H1 (cell line): Measurements from ENCODE around the gene TPM1. TPM values are rescaled to one million over a fixed set of nuclear protein-coding genes. Genes with fewer than 3 reads are reported as not detected.

ENCODE experiments used
- CTCF ChIA-PET: fragments of 300-600 bp; sonication (Branson Sonifier 250); formaldehyde crosslinking; loops from one replicate; lab custom pipeline; 2021; ENCODE audit not compliant: partially characterized antibody; lab: Charles Lee
- POLR2A ChIA-PET: fragments of 300-600 bp; sonication (Branson Sonifier 250); formaldehyde crosslinking; loops from one replicate; lab custom pipeline; 2021; ENCODE audit warnings: inconsistent platforms; ENCODE audit not compliant: partially characterized antibody; lab: Charles Lee
- DNase-seq, 2 experiments: peaks; one replicate each; pipeline versions ENCODE4 v3.0.0 to v3.0.0-alpha.2; 2010 to 2022; ENCODE audit warnings: low spot score in 2 of 2, low read depth in 1 of 2, mixed read lengths in 1 of 2
- FAIRE-seq: peaks from 2 replicates; lab custom pipeline; 2011; peaks lifted over from hg19 to GRCh38; lab: Jason Lieb, UNC
- H2AFZ ChIP-seq: 2 replicates; pipeline ENCODE4 v1.8.1; 2012; ENCODE audit warnings: low read length, inconsistent platforms
- H2AK5ac ChIP-seq: 2 replicates; pipeline ENCODE4 v1.6.1; 2013; ENCODE audit warnings: low read depth, low read length
- H2BK120ac ChIP-seq: replicated peaks from 2 replicates; pipeline ENCODE3; 2013; ENCODE audit warnings: low read depth, low read length, inconsistent platforms
- H2BK12ac ChIP-seq: 2 replicates; pipeline ENCODE4 v1.6.1; 2013; ENCODE audit warnings: low read depth, low read length
- H2BK15ac ChIP-seq: 2 replicates; pipeline ENCODE4 v1.6.1; 2013; ENCODE audit warnings: low read length
- H2BK20ac ChIP-seq: 2 replicates; pipeline ENCODE4 v1.6.1; 2013; ENCODE audit warnings: low read length
- H2BK5ac ChIP-seq: 2 replicates; pipeline ENCODE4 v1.6.1; 2013; ENCODE audit warnings: low read depth, low read length
- H3K14ac ChIP-seq: 2 replicates; pipeline ENCODE4 v1.6.1; 2013; ENCODE audit warnings: inconsistent platforms; ENCODE audit not compliant: insufficient read length
- H3K18ac ChIP-seq: 2 replicates; pipeline ENCODE4 v1.6.1; 2013; ENCODE audit warnings: low read length; ENCODE audit errors: extremely low read depth
- H3K23ac ChIP-seq: 2 replicates; pipeline ENCODE4 v1.6.1; 2013; ENCODE audit warnings: inconsistent platforms; ENCODE audit not compliant: insufficient read length
- H3K23me2 ChIP-seq: 2 replicates; pipeline ENCODE4 v1.6.1; 2013; ENCODE audit warnings: low read depth, low read length
- H3K27ac ChIP-seq: 2 replicates; pipeline ENCODE4 v1.6.1; 2011; ENCODE audit warnings: low read depth, low read length, inconsistent platforms
- H3K27me3 ChIP-seq, 4 experiments: replicated peaks in 1 of 4; 1 replicate in 1 of 4; 2 replicates in 3 of 4; pipeline versions ENCODE4 v1.6.1 to v1.8.1; 2011 to 2013; ENCODE audit warnings: low read length in 3 of 4, mild to moderate bottlenecking in 3 of 4, inconsistent platforms in 2 of 4, mixed read lengths in 2 of 4, moderate library complexity in 1 of 4; ENCODE audit not compliant: control insufficient read depth in 3 of 4, insufficient read depth in 3 of 4; ENCODE audit errors: extremely low read depth in 1 of 4
- H3K36me3 ChIP-seq, 4 experiments: 2 replicates each; pipeline versions ENCODE4 v1.6.1 to v1.8.1; 2011 to 2013; ENCODE audit warnings: mild to moderate bottlenecking in 4 of 4, low read length in 3 of 4, moderate library complexity in 2 of 4, control low read depth in 1 of 4, inconsistent platforms in 1 of 4; ENCODE audit not compliant: insufficient read depth in 4 of 4, control insufficient read depth in 2 of 4
- H3K4ac ChIP-seq: replicated peaks from 2 replicates; pipeline ENCODE3; 2013; ENCODE audit warnings: low read length, low read depth, mixed read lengths, inconsistent platforms; ENCODE audit not compliant: insufficient read length
- H3K4me1 ChIP-seq, 4 experiments: replicated peaks in 1 of 4; 1 replicate in 1 of 4; 2 replicates in 3 of 4; pipeline versions ENCODE4 v1.6.1 to v1.8.1; 2011 to 2013; ENCODE audit warnings: low read length in 3 of 4, inconsistent platforms in 2 of 4, mixed read lengths in 1 of 4; ENCODE audit not compliant: insufficient read depth in 4 of 4, control insufficient read depth in 3 of 4
- H3K4me2 ChIP-seq, 2 experiments: 2 replicates each; pipeline versions ENCODE4 v1.6.1 to v1.8.1; 2011 to 2013; ENCODE audit warnings: low read depth in 2 of 2, low read length in 2 of 2, control low read depth in 1 of 2, inconsistent platforms in 1 of 2, mild to moderate bottlenecking in 1 of 2; ENCODE audit not compliant: insufficient read depth in 1 of 2
- H3K4me3 ChIP-seq, 4 experiments: fragments of 200-600, 300-600 bp in 1 of 4; sonication (generic), shearing (Covaris generic), sonication (Bioruptor Twin) in 1 of 4; 2 replicates each; pipeline versions ENCODE4 v1.5.1 to v1.8.1; 2011 to 2016; ENCODE audit warnings: low read length in 4 of 4, low read depth in 3 of 4, control low read depth in 2 of 4, inconsistent platforms in 2 of 4, mild to moderate bottlenecking in 2 of 4, mixed read lengths in 1 of 4, moderate library complexity in 1 of 4; ENCODE audit not compliant: insufficient read depth in 2 of 4; ENCODE audit errors: extremely low read depth in 1 of 4
- H3K56ac ChIP-seq: replicated peaks from 2 replicates; pipeline ENCODE3; 2013; ENCODE audit warnings: low read depth, mild to moderate bottlenecking, mixed read lengths, low read length, inconsistent platforms; ENCODE audit not compliant: insufficient read length
- H3K79me1 ChIP-seq: 2 replicates; pipeline ENCODE4 v1.6.1; 2013; ENCODE audit warnings: low read depth, low read length, control low read depth
- H3K79me2 ChIP-seq, 2 experiments: 2 replicates each; pipeline versions ENCODE4 v1.6.1 to v1.8.1; 2012 to 2013; ENCODE audit warnings: low read length in 2 of 2, mild to moderate bottlenecking in 2 of 2, inconsistent platforms in 1 of 2; ENCODE audit not compliant: insufficient read depth in 2 of 2, control insufficient read depth in 1 of 2
- H3K9ac ChIP-seq, 4 experiments: replicated peaks in 1 of 4; 1 replicate in 1 of 4; 2 replicates in 3 of 4; pipeline versions ENCODE4 v1.6.1 to v1.8.1; 2011 to 2013; ENCODE audit warnings: low read depth in 3 of 4, low read length in 3 of 4, control low read depth in 2 of 4, mild to moderate bottlenecking in 2 of 4, moderate library complexity in 2 of 4, inconsistent platforms in 1 of 4; ENCODE audit errors: extremely low read depth in 1 of 4
- H3K9me3 ChIP-seq, 2 experiments: 2 replicates each; pipeline versions ENCODE4 v1.6.1 to v1.8.1; 2012 to 2013; ENCODE audit warnings: mild to moderate bottlenecking in 2 of 2, moderate library complexity in 2 of 2, control low read depth in 1 of 2, inconsistent platforms in 1 of 2, low read depth in 1 of 2, low read length in 1 of 2, mixed read lengths in 1 of 2; ENCODE audit not compliant: insufficient read depth in 2 of 2
- H4K20me1 ChIP-seq, 2 experiments: replicated peaks in 1 of 2; 2 replicates each; pipeline versions ENCODE3 to v1.8.1; 2011 to 2013; ENCODE audit warnings: inconsistent platforms in 2 of 2, low read length in 2 of 2, mild to moderate bottlenecking in 1 of 2; ENCODE audit not compliant: insufficient read depth in 2 of 2, control insufficient read depth in 1 of 2
- H4K5ac ChIP-seq: 2 replicates; pipeline ENCODE4 v1.6.1; 2013; ENCODE audit warnings: low read length, low read depth, mixed read lengths, inconsistent platforms; ENCODE audit not compliant: insufficient read length
- H4K8ac ChIP-seq: 2 replicates; pipeline ENCODE4 v1.8.0; 2013; ENCODE audit warnings: mild to moderate bottlenecking, moderate library complexity, low read length, inconsistent platforms; ENCODE audit not compliant: insufficient read depth; ENCODE audit errors: extremely low read depth
- H4K91ac ChIP-seq: replicated peaks from 2 replicates; pipeline ENCODE3; 2013; ENCODE audit warnings: low read length, mixed read lengths, inconsistent platforms; ENCODE audit not compliant: insufficient read length
- CBX5 ChIP-seq: fragments of 300-800, 300-1000 bp; sonication (generic); IDR thresholded peaks from 2 replicates; pipeline ENCODE4 v1.7.1; 2016; ENCODE audit warnings: antibody characterized with exemption, low read length, low read depth
- CHD2 ChIP-seq: IDR thresholded peaks from 2 replicates; pipeline ENCODE4 v1.6.1; 2012; ENCODE audit warnings: low read length, improper control_type of control experiment
- CTBP2 ChIP-seq: IDR thresholded peaks from 2 replicates; pipeline ENCODE4 v1.7.0; 2011; ENCODE audit warnings: borderline replicate concordance, mild to moderate bottlenecking, moderate library complexity, mixed read lengths, low read length; ENCODE audit not compliant: insufficient read depth, insufficient read length
- KDM1A ChIP-seq: fragments of 200-600, 300-600 bp; sonication (generic); IDR thresholded peaks from 2 replicates; pipeline ENCODE4 v1.7.1; 2016; ENCODE audit warnings: mild to moderate bottlenecking, low read length, borderline replicate concordance
- NRF1 ChIP-seq: IDR thresholded peaks from 2 replicates; pipeline ENCODE4 v1.6.1; 2011; ENCODE audit warnings: mild to moderate bottlenecking, low read depth, low read length, improper control_type of control experiment
- POU5F1 ChIP-seq: IDR thresholded peaks from 2 replicates; pipeline ENCODE4 v1.6.1; 2011; ENCODE audit warnings: low read depth, mild to moderate bottlenecking, low read length, moderate library complexity
- RAD21 ChIP-seq, 2 experiments: IDR thresholded peaks in 1 of 2; conservative IDR thresholded peaks in 1 of 2; 2 replicates each; pipeline ENCODE4 v1.6.1; 2011; ENCODE audit warnings: low read depth in 2 of 2, low read length in 2 of 2, improper control_type of control experiment in 1 of 2, inconsistent platforms in 1 of 2, mild to moderate bottlenecking in 1 of 2, moderate library complexity in 1 of 2
- RNF2 ChIP-seq: fragments of 200-900, 300-1000 bp; sonication (generic); IDR thresholded peaks from 2 replicates; pipeline ENCODE4 v1.7.1; 2016; ENCODE audit warnings: borderline replicate concordance, low read depth, mild to moderate bottlenecking, antibody characterized with exemption, low read length; ENCODE audit not compliant: poor library complexity, severe bottlenecking; ENCODE audit errors: missing control alignments
- SIRT6 ChIP-seq: IDR thresholded peaks from one replicate; pipeline ENCODE4 v1.7.1; 2012; ENCODE audit warnings: low read length, inconsistent platforms
- TAF7 ChIP-seq: optimal IDR thresholded peaks from 2 replicates; pipeline ENCODE3; 2011; ENCODE audit warnings: low read depth, mild to moderate bottlenecking, inconsistent platforms, low read length, moderate library complexity, borderline replicate concordance
- TCF12 ChIP-seq: IDR thresholded peaks from 2 replicates; pipeline ENCODE4 v1.6.1; 2011; ENCODE audit warnings: low read depth, mild to moderate bottlenecking, low read length
- WGBS, 2 experiments: shearing (Covaris generic) in 1 of 2; methylation state at CpG; one replicate each; pipeline versions ENCODE4 v1.1.6 to v1.1.7; 2013 to 2015; ENCODE audit warnings: low lambda C conversion rate in 2 of 2, mixed read lengths in 2 of 2, inconsistent platforms in 1 of 2, low coverage in 1 of 2, missing lambda C conversion rate in 1 of 2; ENCODE audit not compliant: insufficient replicate concordance in 2 of 2, insufficient coverage in 1 of 2, insufficient read length in 1 of 2; ENCODE audit errors: extremely low coverage in 1 of 2, missing lambda C conversion rate in 1 of 2; 5-methylcytosine and 5-hydroxymethylcytosine counted together
- polyA plus RNA-seq, 7 experiments: library from polyadenylated mRNA; depleted of rRNA in 3 of 7; stranded (reverse) in 5 of 7; unstranded in 2 of 7; fragments of >200 nt in 5 of 7; fragments of 200-250 nt in 2 of 7; gene quantifications; 1 replicate in 5 of 7; 2 replicates in 1 of 7; 4 replicates in 1 of 7; pipeline versions ENCODE4 v1.2.1 to v1.2.3, GENCODE V29; 2011 to 2013; ENCODE audit warnings: missing spikeins in 2 of 7, mixed read lengths in 2 of 7
- total RNA-seq: library from RNA; stranded (reverse); fragmentation: NEBNext Ultra II Directional; extraction: Animal tissue kit (Norgen Biotek cat#: 25700); gene quantifications from 2 replicates; pipeline ENCODE4 v1.2.1, GENCODE V29; 2021

The TPM1 gene
- total and polyA plus RNA-seq, 2 of the 8 experiments (the other 6 are each of a cell fraction or from before 2014, with no cell fraction given), result 258 to 579 TPM

- Histone ChIP-seq H2AFZ (no peak overlapping the region), H3K14ac (no peak overlapping the region)
- no peak for FAIRE-seq
Observed at GRCh38 chr15:63023351-63023945, 19.1 kb upstream of the TPM1 start.

More at GRCh38 chr15:63023351-63023945, 19.1 kb upstream of the TPM1 start:
- TF ChIP-seq RAD21 (IDR thresholded peaks at IDR 0.05 in 1 of 2, conservative IDR thresholded peaks at IDR 0.05 in 1 of 2; ENCODE audit: low read depth in 2 of 2, low read length in 2 of 2) (no peak), TCF12 (no peak), CBX5 (no peak), RNF2 (no peak), KDM1A (no peak), TAF7 (no peak), CTBP2 (no peak), SIRT6 (no peak), CHD2 (no peak), POU5F1 (no peak), NRF1 (no peak)
- Histone ChIP-seq H3K27ac (no peak overlapping the region), H3K18ac (no peak overlapping the region), H3K23ac (no peak overlapping the region), H3K79me1 (no peaks in the 10 kb centered on the region), H3K79me2 (no peaks in the 10 kb centered on the region), H4K5ac (no peak overlapping the region), H3K56ac (no peak overlapping the region), H4K8ac (no peak overlapping the region), H4K91ac (no peak overlapping the region), H3K23me2 (no peaks in the 10 kb centered on the region), H2BK5ac (no peak overlapping the region), H2BK20ac (no peak overlapping the region), H3K9ac (no peak overlapping the region), H3K4me3 (no peak overlapping the region), H3K9me3 (no peaks in the 10 kb centered on the region), H2BK12ac (no peak overlapping the region), H3K4ac (no peak overlapping the region), H4K20me1 (no peaks in the 10 kb centered on the region), H2BK120ac (no peak overlapping the region), H2AK5ac (no peak overlapping the region), H3K4me1 (peaks cover 0 to 4% (median under 1%) of the 10 kb centered on the region in 4 experiments; a peak in 2 of 7 replicates), H2BK15ac (no peak overlapping the region), H3K4me2 (no peak overlapping the region), H3K27me3 (no peaks in the 10 kb centered on the region), H3K36me3 (no peaks in the 10 kb centered on the region)
- CTCF ChIA-PET, result interaction anchor here (0.7 to 2.6 kb wide), 5 partner anchors 9 to 244 kb away, joined by 3 to 9 read pairs (median 4); no protein-coding TSS in a partner anchor
- POLR2A ChIA-PET, result interaction anchor here (0.6 to 1.8 kb wide), 4 partner anchors 11 to 127 kb away, joined by 3 to 8 read pairs (median 4); partner anchors contain the start of gene TPM1
- 91% methylated on average over 3 of the region's 3 CpGs; no CpG with 5 or more reads in 1 of the 2 experiments for WGBS, 2 experiments
- no peak for DNase-seq
